GM19023 (cell line): ENCODE data around the gene PPP2R3C.
"Not testable (repeated sequence)": the region's sequence is repeated elsewhere in the genome, so short reads cannot be mapped to it uniquely, and the experiment has no call there.

Experiments
- ATAC-seq: cut with Tn5 transposase; IDR thresholded peaks from one replicate; pipeline ENCODE4 v1.9.1; 2021; ENCODE audit warnings: mild to moderate bottlenecking, moderate library complexity; ENCODE audit not compliant: unreplicated experiment

PPP2R3C gene

DNA sequence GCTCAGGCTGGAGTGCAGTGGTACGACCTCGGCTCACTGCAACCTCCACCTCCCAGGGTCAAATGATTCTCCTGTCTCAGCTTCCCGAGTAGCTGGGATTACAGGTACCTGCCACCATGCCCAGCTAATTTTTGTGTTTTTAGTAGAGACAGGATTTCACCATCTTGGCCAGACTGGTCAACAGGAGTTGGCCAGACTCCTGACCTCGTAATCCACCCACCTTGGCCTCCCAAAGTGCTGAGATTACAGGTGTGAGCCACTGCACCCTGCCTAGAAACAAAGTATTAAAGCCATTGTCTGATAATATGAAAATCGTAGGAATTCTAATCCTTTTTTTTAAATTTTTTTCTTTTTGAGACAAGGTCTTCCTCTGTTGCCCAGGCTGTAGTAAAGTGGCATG lies 56.1 kb downstream of the PPP2R3C start:
- not testable (repeated sequence) for ATAC-seq

DNA sequence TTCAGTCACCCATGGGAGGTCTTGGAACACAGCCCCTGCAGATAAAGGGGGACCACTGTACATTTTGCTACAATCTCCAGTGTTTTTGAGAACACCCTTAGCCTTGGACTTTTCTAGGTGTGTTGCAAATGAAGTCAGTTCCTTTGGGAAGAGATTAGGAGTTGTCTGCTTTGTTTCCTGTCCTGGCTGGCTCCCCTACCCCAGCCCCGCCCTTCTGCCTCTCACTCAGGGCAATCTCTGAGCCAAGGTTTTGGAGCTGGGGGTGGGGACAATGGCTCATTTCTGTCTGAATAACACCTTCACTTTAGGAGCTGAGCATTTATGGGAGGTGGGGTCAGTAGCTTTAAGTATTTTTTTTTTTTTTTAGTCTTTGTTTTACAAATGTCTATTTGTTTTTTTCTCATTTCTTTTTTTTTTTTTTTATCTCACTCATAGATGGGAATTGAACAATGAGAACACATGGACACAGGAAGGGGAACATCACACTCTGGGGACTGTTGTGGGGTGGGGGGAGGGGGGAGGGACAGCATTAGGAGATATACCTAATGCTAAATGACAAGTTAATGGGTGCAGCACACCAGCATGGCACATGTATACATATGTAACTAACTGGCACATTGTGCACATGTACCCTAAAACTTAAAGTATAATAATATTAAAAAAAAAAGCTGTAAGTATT lies 60.5 kb downstream of the PPP2R3C start:
- not testable (repeated sequence) for ATAC-seq

DNA sequence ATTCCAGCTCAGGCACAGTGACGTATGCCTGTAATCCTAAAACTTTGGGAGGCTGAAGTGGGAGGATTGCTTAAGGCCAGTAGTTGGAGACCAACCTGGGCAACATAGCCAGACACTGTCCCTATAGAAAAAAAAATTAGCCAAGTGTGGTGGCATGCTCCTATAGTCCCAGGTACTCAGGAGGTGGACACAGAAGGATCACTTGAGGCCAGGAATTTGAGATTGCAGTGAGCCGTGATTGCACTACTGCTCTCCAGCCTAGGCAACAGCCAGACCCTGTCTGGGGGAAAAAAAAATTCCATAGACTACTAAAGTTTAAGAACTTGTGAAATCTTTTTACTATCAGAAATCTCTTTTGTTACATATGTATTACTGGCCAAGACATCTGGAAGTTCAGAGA lies 69.2 kb downstream of the PPP2R3C start:
- no peak for ATAC-seq

DNA sequence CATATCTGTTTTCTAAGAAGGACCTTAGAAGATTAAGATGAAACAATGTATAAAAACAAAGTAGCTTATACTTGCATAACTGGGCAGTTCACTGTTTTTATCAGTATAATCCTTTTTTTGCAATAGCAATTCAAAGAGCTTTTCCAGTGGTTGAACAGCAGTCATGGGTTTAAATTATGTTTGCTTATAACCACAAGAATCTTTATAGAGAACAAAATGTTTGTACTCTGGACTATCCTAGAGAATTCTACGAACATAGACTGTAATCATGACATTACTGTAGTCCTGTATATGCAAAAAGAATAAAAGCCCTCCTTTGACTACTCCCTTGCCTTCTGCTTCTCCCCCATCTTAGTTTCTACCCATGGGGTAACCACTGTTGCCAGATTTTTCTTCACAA lies 70.0 kb downstream of the PPP2R3C start:
- no peak for ATAC-seq

DNA sequence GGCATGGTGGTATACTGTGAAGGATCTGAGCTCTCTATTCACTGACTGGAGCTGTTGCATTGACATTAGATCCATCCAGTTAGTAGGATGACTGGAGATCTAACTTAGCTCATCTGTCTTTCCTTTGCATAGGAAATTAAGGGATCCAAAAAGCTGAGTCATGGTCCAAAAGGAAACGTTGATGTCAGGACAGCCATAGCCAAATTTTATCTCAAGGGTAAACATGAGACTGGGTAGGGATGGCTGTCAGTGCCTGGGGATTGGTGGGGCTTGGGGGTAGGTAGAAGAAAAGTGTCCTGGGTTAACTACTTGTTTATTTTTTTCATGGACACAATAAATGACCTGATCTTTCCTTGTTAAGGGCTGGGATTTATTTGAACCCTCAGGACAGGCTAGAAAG lies 71.1 kb downstream of the PPP2R3C start:
- ATAC-seq = no peak

DNA sequence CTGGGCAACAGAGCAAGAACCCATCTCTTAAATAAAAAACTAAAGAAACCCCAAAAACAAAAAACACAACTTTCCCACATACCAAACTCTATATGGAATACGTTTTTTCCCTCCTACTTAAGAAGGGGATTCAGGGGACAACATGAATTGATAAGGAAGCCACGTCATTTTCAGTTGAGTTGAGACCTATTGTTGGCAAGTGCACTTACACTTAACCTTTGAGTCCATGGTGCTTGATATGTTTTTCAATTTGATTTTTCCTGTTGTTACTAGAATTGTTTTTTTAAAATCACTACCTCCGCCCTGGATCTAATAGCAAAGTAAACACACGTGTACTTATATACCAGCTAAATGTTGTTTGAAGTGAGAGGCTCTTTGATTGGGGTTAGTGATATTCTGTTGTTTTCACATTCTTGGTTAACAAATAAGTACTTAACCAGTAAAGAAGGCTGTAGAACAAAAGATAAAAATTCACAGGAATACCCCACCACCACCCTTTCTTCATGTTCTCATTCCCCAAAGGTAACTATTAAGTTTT lies 73.7 kb downstream of the PPP2R3C start:
- ATAC-seq = no peak

DNA sequence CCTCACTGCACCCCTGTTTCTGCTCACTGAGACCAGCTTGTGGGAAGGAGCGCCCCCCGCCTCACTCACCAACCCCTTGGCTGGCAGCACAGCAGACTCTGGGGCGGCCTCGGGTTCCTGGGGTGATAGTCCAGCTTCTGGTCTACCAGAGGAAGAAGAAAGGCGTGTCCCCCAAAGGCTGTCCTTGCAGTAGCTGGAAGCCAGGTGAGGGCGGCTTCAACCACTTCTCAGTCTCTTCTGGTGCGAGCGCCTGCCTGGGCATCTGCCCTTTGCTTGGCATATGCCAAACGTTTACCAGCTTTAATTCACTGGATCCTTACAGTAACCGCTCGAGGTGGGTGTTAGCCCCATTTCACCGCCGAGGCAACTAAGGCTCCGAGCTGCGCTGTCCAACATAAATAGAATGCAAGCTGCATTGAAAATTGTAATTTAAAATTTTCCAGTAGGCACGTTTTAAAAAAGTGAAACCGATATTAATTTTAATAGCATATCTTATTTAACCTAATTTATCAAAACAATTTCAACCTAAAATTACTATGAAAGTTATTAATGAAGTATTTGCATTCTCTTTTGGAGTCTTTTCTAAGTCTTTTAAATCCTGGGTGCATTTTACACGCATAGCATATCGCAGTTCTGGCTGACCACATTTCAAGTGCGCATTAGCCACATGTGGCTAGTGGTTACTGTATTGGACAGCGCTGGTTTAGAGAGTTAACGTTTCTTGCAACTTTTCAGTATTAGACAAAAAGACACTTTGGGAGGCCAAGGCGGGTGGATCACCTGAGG lies 74.8 kb downstream of the PPP2R3C start:
- ATAC-seq = peak; percentile 34

DNA sequence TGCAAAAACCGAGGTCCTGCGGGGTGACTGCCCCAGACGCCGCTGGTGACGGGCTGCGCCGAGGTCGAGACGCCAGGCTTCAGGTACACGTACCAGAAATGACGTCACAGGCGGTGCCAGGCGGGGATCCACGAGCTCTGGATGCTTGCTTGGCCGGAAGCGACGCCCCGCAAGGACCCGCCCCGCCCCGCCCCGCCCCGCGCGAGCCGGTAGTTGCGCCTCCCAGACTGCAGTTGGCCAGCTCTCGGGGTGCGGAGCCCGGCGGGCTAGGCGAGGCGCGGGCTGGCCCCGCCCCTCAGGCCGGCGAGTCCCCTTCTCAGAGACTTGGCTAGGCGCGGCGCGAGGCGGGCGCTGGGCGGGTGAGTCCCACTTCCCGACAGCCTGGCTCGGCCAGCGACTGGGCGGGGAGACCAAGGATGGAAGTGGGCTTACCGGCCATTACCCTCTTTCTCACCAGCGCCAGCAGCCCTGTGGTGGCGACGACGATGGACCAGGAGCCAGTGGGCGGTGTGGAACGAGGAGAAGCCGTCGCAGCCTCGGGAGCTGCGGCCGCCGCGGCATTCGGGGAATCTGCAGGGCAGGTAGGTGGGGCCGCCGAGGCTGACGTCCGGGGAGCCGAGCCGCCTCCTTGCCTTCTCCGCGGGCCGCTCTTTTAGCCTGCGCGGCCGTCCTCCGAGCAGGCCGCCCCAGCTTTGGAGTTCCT lies 75.6 kb downstream of the PPP2R3C start, which contains the start of gene FAM177A1:
FAM177A1 (plus strand) TSS at position 225 of the 703 bp plus-strand sequence; CDS start at position 417, 192 bp downstream.
- ATAC-seq = peak; percentile 91

DNA sequence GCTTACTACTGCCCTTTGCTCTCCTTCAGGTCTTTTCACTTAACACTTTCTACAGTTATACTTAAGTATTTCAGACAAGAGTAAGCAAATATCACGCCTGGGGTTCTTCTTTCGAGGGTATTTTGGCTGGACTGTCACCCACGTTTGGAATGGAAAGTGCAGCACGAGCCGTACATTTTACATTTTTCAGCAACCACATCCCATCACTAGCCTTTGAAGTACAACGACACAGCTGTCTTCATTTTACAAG lies 76.1 kb downstream of the PPP2R3C start:
- no peak for ATAC-seq

DNA sequence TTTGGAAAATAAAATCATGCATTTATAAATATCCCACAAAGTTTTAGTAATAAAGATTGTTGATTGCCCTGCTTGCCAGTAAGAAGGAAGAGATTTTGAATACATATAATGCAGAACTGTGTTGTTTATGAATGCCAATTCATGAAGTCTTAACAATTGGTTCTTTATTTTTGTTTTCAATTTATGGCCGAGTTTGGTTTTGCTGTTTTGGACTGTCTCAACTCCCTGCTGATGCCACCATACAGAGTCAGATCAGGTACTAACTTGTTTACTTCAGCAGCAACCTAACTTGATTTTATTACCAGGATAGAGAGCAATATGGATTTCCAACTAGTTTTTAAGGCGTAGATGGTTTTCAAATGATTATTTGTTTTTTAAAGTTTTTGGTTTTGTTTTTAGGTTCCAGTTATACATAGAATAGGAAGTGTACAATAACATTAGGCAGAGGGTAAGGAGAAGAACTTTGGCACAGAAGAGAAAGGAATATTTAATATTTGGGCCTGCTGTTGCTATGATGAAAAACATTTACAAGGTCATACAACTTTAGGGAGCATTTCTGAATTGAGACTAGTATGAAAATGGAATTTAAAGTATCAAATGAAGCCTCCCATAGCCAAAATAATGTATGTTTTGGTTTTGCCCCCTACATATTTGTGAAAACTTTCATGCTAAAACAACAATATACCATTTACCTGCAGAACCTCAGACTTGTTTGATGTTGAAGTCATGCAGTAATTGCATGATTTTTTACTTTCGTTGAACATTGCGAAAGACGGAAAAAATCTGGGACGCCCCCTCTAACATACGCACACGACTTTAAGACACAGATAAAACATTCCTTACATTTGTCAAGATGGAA lies 76.6 kb downstream of the PPP2R3C start:
- ATAC-seq = no peak

DNA sequence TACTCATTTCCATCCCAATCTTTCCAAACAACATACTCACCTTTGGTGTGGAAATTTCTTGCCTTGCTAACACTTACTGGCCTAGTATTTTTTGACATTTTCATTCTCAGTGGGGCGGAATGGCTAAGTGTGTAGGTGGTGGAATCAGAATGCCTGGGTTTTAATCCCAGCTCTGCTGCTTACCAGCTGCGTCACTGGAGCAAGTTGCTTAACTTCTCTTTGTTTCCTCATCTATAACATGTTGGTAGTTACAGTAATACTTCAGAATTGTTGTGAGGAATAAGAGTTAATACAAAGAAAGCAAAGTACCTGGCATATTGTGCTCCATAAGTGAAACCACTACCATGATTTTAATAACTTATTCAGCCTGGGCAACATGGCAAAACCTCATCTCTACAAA lies 78.7 kb downstream of the PPP2R3C start:
- ATAC-seq = no peak

DNA sequence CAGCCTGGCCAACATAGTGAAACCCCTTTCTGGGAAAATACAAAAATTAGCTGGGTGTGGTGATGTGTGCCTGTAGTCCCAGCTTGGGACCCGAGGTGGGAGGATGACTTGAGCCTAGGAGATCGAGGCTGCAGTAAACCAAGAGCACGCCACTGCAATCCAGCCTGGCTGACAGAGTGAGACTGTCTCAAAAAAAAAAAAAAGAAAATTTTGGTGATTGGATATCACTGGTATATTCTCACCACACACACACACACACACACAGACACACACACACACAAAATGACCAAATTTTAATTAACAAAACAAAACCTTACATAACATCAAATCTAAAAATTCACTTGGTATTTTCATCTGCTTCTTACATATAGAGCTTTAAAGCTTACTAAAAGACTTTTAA lies 79.2 kb downstream of the PPP2R3C start:
- no peak for ATAC-seq

DNA sequence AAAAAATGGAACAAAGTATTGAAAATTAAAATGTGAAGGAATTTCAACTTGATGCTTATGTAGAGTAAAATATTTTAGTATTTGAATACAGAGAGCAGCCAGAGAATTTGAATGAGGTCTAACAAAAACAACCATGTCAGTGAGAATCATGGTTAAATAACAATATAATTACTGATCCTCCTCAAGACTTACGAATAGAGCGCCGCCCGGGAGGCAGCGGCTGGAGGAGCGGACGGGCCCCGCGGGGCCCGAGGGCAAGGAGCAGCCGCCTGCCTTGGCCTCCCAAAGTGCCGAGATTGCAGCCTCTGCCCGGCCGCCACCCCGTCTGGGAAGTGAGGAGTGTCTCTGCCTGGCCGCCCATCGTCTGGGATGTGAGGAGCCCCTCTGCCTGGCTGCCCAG lies 83.5 kb downstream of the PPP2R3C start:
- ATAC-seq = not testable (repeated sequence)
